Activated CD4-positive, alpha-beta memory T cell treated with anti-CD3 and anti-CD28 coated beads, Interleukin-2, amount 10 ng/mL, durations not matched to agents 7 days and 5 days (primary cell): Measurements from ENCODE around the gene NDP. TPM values are rescaled to one million over a fixed set of nuclear protein-coding genes. Genes with fewer than 3 reads are reported as not detected.
A peak's percentile ranks its signal among the peaks of the same experiment; 100 is the strongest.

Experiments
- CTCF ChIA-PET: fragments of 350-600 bp; sonication (Branson Sonifier 250); formaldehyde crosslinking; loops from one replicate; lab custom pipeline; 2021; ENCODE audit warnings: antibody characterized with exemption, inconsistent platforms; lab: Charles Lee
- POLR2A ChIA-PET: fragments of 350-600 bp; sonication (Branson Sonifier 250); formaldehyde crosslinking; loops from one replicate; lab custom pipeline; 2021; ENCODE audit warnings: antibody characterized with exemption; lab: Charles Lee
- DNase-seq: peaks from one replicate; pipeline ENCODE4 v3.0.0-alpha.2; 2020
- H3K27ac Mint-ChIP-seq: one replicate; pipeline ENCODE4 v1.8.0; 2021; ENCODE audit warnings: mild to moderate bottlenecking, mixed read lengths
- H3K27me3 Mint-ChIP-seq: one replicate; pipeline ENCODE4 v1.8.0; 2021; ENCODE audit warnings: mixed read lengths
- H3K36me3 Mint-ChIP-seq: one replicate; pipeline ENCODE4 v1.8.0; 2021; ENCODE audit warnings: low read depth, mixed read lengths
- H3K4me1 Mint-ChIP-seq: one replicate; pipeline ENCODE4 v1.8.0; 2021; ENCODE audit warnings: mixed read lengths
- H3K4me3 Mint-ChIP-seq: one replicate; pipeline ENCODE4 v1.8.0; 2021; ENCODE audit warnings: mild to moderate bottlenecking, mixed read lengths
- H3K9me3 Mint-ChIP-seq: one replicate; pipeline ENCODE4 v1.8.0; 2021; ENCODE audit warnings: mixed read lengths
- total RNA-seq, 2 experiments: library from RNA; stranded (reverse); gene quantifications; one replicate each; pipeline ENCODE4 v1.2.3, GENCODE V29; 2021

The NDP gene
- not detected for total RNA-seq

- Mint-ChIP-seq H3K27me3 (peaks cover 11% of the 10 kb centered on the region), H3K9me3 (peaks cover 4% of the 10 kb centered on the region), H3K27ac (no peak within 1 kb of the TSS), H3K4me1 (peaks cover 8% of the 10 kb centered on the region), H3K4me3 (no peak within 1 kb of the TSS), H3K36me3 (no peaks in the 10 kb centered on the region)
- ChIA-PET POLR2A (no interaction called here), CTCF (no interaction called here)
- no peak for DNase-seq
Observed at GRCh38 chrX:43973249-43974099, at the start of gene NDP. Gene NDP, minus strand, starts transcription at chrX:43973390. Its CDS starts 14,745 bp downstream, at chrX:43958645.

DNA sequence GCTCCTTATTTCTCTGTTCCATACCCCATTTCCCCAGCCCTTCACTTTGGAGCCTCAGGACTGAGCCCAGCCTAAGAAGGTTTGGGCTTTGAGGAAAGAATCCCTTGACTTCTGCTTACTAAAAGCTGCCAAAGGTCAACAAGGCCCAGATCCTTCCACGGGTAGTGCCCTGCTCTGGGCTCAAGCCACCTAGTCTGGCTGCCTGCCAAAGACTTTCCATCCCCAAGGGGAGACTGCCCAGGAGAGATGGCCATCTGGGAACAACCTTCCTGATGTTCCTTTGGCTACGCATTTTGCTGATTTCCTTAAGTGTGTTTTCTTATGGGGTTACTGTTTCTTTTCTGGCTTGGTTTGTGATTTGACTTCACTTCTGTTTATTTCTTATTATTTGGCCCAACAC lies 49.8 kb upstream of the NDP start:
- Mint-ChIP-seq H3K27ac (no peak overlapping the region), H3K4me1 (peaks cover 4% of the 10 kb centered on the region), H3K4me3 (no peak overlapping the region), H3K9me3 (no peaks in the 10 kb centered on the region), H3K36me3 (no peaks in the 10 kb centered on the region), H3K27me3 (no peaks in the 10 kb centered on the region)
- DNase-seq, result no peak
- ChIA-PET POLR2A (no interaction called here), CTCF (no interaction called here)

- no peak overlapping the region for H3K27ac Mint-ChIP-seq
- H3K27me3 Mint-ChIP-seq, result no peaks in the 10 kb centered on the region
- peaks cover 4% of the 10 kb centered on the region for H3K4me1 Mint-ChIP-seq
- no peak overlapping the region for H3K4me3 Mint-ChIP-seq
- DNase-seq, result no peak
- ChIA-PET POLR2A (no interaction called here), CTCF (no interaction called here)
- no peaks in the 10 kb centered on the region for H3K9me3 Mint-ChIP-seq
- no peaks in the 10 kb centered on the region for H3K36me3 Mint-ChIP-seq
Observed at GRCh38 chrX:44020693-44021092, 47.5 kb upstream of the NDP start.

- CTCF ChIA-PET, result no interaction called here
- no peaks in the 10 kb centered on the region for H3K27me3 Mint-ChIP-seq
- H3K27ac Mint-ChIP-seq, result no peak overlapping the region
- H3K4me1 Mint-ChIP-seq, result peaks cover 4% of the 10 kb centered on the region
- H3K4me3 Mint-ChIP-seq, result no peak overlapping the region
- H3K36me3 Mint-ChIP-seq, result no peaks in the 10 kb centered on the region
- DNase-seq, result no peak
- no peaks in the 10 kb centered on the region for H3K9me3 Mint-ChIP-seq
- POLR2A ChIA-PET, result no interaction called here
Observed at GRCh38 chrX:44019911-44020310, 46.7 kb upstream of the NDP start.

- no peaks in the 10 kb centered on the region for H3K9me3 Mint-ChIP-seq
- H3K36me3 Mint-ChIP-seq, result no peaks in the 10 kb centered on the region
- H3K4me3 Mint-ChIP-seq, result no peak overlapping the region
- no peaks in the 10 kb centered on the region for H3K27me3 Mint-ChIP-seq
- no peak overlapping the region for H3K27ac Mint-ChIP-seq
- ChIA-PET CTCF (no interaction called here), POLR2A (no interaction called here)
- DNase-seq, result no peak
- H3K4me1 Mint-ChIP-seq, result peaks cover 4% of the 10 kb centered on the region
Observed at GRCh38 chrX:44017676-44018075, 44.5 kb upstream of the NDP start.

GRCh38 chrX:44016906-44017305 lies 43.7 kb upstream of the NDP start:
- H3K36me3 Mint-ChIP-seq, result no peaks in the 10 kb centered on the region
- peaks cover 11% of the 10 kb centered on the region for H3K4me1 Mint-ChIP-seq
- POLR2A ChIA-PET, result no interaction called here
- no peaks in the 10 kb centered on the region for H3K27me3 Mint-ChIP-seq
- no peak overlapping the region for H3K27ac Mint-ChIP-seq
- no peak overlapping the region for H3K4me3 Mint-ChIP-seq
- CTCF ChIA-PET, result no interaction called here
- H3K9me3 Mint-ChIP-seq, result no peaks in the 10 kb centered on the region
- no peak for DNase-seq

- Mint-ChIP-seq H3K27ac (no peak overlapping the region), H3K27me3 (no peaks in the 10 kb centered on the region), H3K9me3 (no peaks in the 10 kb centered on the region), H3K4me3 (no peak overlapping the region), H3K4me1 (peaks cover 14% of the 10 kb centered on the region), H3K36me3 (no peaks in the 10 kb centered on the region)
- DNase-seq, result peak; percentile 55
- ChIA-PET POLR2A (no interaction called here), CTCF (no interaction called here)
Observed at GRCh38 chrX:44012484-44013096, 39.4 kb upstream of the NDP start.

GRCh38 chrX:44011506-44011905 lies 38.3 kb upstream of the NDP start:
- H3K36me3 Mint-ChIP-seq, result no peaks in the 10 kb centered on the region
- H3K9me3 Mint-ChIP-seq, result no peaks in the 10 kb centered on the region
- no peak overlapping the region for H3K27ac Mint-ChIP-seq
- H3K4me1 Mint-ChIP-seq, result peaks cover 14% of the 10 kb centered on the region
- H3K4me3 Mint-ChIP-seq, result no peak overlapping the region
- ChIA-PET POLR2A (no interaction called here), CTCF (no interaction called here)
- no peaks in the 10 kb centered on the region for H3K27me3 Mint-ChIP-seq
- DNase-seq, result no peak

- no peak for DNase-seq
- H3K9me3 Mint-ChIP-seq, result no peaks in the 10 kb centered on the region
- no peak overlapping the region for H3K27ac Mint-ChIP-seq
- no peak overlapping the region for H3K4me3 Mint-ChIP-seq
- peaks cover 14% of the 10 kb centered on the region for H3K4me1 Mint-ChIP-seq
- H3K36me3 Mint-ChIP-seq, result no peaks in the 10 kb centered on the region
- H3K27me3 Mint-ChIP-seq, result no peaks in the 10 kb centered on the region
- ChIA-PET POLR2A (no interaction called here), CTCF (no interaction called here)
Observed at GRCh38 chrX:44010626-44011025, 37.4 kb upstream of the NDP start.

DNA sequence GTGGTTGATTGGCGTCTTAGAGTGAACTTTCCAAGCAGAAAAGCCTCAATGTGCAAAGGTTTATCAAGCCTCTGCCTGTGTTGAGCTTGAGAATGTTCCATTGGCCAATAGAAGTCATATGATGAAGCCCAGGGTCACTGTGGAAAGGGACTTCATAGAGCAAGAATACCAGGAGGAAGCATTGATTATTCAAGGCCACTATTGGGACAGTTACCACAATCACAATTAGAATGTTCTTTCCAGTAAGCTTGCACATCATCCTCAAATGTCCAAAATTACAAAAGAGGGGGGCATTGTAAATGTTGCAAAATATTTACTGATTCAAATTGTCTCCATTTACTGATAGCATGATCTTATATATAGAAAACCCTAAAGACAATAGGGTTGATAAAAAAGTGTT lies 32.9 kb upstream of the NDP start:
- DNase-seq, result no peak
- POLR2A ChIA-PET, result no interaction called here
- no peaks in the 10 kb centered on the region for H3K4me1 Mint-ChIP-seq
- no peaks in the 10 kb centered on the region for H3K36me3 Mint-ChIP-seq
- no peaks in the 10 kb centered on the region for H3K9me3 Mint-ChIP-seq
- H3K27me3 Mint-ChIP-seq, result no peaks in the 10 kb centered on the region
- no peak overlapping the region for H3K27ac Mint-ChIP-seq
- no peak overlapping the region for H3K4me3 Mint-ChIP-seq
- CTCF ChIA-PET, result no interaction called here

GRCh38 chrX:44003975-44004374 lies 30.8 kb upstream of the NDP start:
- ChIA-PET CTCF (no interaction called here), POLR2A (no interaction called here)
- no peak for DNase-seq
- H3K4me3 Mint-ChIP-seq, result no peak overlapping the region
- H3K36me3 Mint-ChIP-seq, result no peaks in the 10 kb centered on the region
- H3K4me1 Mint-ChIP-seq, result no peaks in the 10 kb centered on the region
- H3K27ac Mint-ChIP-seq, result no peak overlapping the region
- H3K27me3 Mint-ChIP-seq, result no peaks in the 10 kb centered on the region
- no peaks in the 10 kb centered on the region for H3K9me3 Mint-ChIP-seq

DNA sequence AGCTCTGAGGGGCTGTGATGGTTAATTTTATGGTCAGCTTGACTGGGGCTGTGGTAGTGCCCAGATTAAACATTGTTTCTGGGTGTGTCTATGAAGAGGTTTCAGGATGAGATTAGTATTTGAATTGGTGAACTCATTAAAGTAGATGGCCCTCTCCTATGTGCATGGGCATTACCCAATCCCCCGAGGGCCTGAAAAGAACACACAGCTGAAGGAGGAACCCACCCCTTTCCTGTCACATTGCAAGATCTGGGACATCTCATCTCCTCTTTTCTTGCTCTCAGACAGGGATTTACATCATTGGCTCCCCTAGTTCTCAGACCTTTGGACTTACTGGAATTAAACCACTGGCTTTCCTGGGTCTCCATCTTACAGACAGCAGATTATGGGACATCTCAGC lies 29.4 kb upstream of the NDP start:
- Mint-ChIP-seq H3K27me3 (no peaks in the 10 kb centered on the region), H3K9me3 (no peaks in the 10 kb centered on the region), H3K4me3 (no peak overlapping the region), H3K27ac (no peak overlapping the region), H3K4me1 (no peaks in the 10 kb centered on the region), H3K36me3 (no peaks in the 10 kb centered on the region)
- CTCF ChIA-PET, result no interaction called here
- POLR2A ChIA-PET, result no interaction called here
- DNase-seq, result no peak

DNA sequence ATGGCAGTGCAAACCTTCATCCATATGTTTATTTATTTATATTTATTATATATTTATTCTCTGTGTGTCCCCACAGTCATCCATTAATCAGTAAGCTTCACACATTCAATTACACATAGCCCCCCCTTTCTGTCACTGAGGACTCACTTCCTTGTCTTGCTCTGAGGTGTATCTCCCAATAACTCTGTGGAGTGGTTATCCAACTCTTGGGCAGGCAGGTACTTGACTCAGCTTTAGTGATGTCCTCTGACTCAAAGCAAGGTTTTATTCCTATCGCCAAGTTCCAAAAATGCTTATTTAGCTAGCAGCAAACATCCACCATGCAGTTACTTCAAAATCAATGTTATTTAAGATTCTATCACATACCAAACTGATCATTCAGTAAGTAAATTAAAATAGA lies 25.2 kb upstream of the NDP start:
- POLR2A ChIA-PET, result no interaction called here
- CTCF ChIA-PET, result interaction anchor here (0.6 to 0.9 kb wide), 2 partner anchors 37 to 40 kb away, joined by 3 to 4 read pairs; no protein-coding TSS in a partner anchor
- Mint-ChIP-seq H3K36me3 (no peaks in the 10 kb centered on the region), H3K4me3 (no peak overlapping the region), H3K27me3 (no peaks in the 10 kb centered on the region), H3K27ac (no peak overlapping the region), H3K4me1 (no peaks in the 10 kb centered on the region), H3K9me3 (no peaks in the 10 kb centered on the region)
- no peak for DNase-seq

- ChIA-PET POLR2A (no interaction called here), CTCF (no interaction called here)
- H3K36me3 Mint-ChIP-seq, result no peaks in the 10 kb centered on the region
- no peaks in the 10 kb centered on the region for H3K9me3 Mint-ChIP-seq
- H3K27me3 Mint-ChIP-seq, result no peaks in the 10 kb centered on the region
- H3K27ac Mint-ChIP-seq, result no peak overlapping the region
- H3K4me1 Mint-ChIP-seq, result no peaks in the 10 kb centered on the region
- DNase-seq, result no peak
- no peak overlapping the region for H3K4me3 Mint-ChIP-seq
Observed at GRCh38 chrX:43996491-43996890, 23.3 kb upstream of the NDP start.
